CD14-positive monocyte (primary cell): ENCODE results near the gene TRAPPC12. TPM values are rescaled to one million over a fixed set of nuclear protein-coding genes. Genes with fewer than 3 reads are reported as not detected.

ENCODE experiments used
- DNase-seq, 3 donors: peaks; one replicate each; pipeline ENCODE4 v3.0.0-alpha.2; 2011 to 2022
- H2AFZ ChIP-seq: 2 replicates; pipeline ENCODE4 v1.6.0; 2012; ENCODE audit warnings: mild to moderate bottlenecking, low read depth, low read length, inconsistent platforms; ENCODE audit not compliant: insufficient read depth, poor library complexity, severe bottlenecking
- H3K27ac ChIP-seq, 2 donors: 1 replicate in 1 of 2; 2 replicates in 1 of 2; pipeline ENCODE4 v1.5.1; 2012 to 2013; ENCODE audit warnings: low read length in 2 of 2, control low read depth in 1 of 2, inconsistent platforms in 1 of 2, low read depth in 1 of 2, mild to moderate bottlenecking in 1 of 2
- H3K27me3 ChIP-seq, 2 donors: one replicate each; pipeline versions ENCODE4 v1.6.0 to v1.6.1; 2011 to 2013; ENCODE audit warnings: low read length in 2 of 2; ENCODE audit not compliant: control insufficient read depth in 2 of 2, insufficient read depth in 2 of 2
- H3K36me3 ChIP-seq, 2 donors: replicated peaks in 1 of 2; 1 replicate in 1 of 2; 2 replicates in 1 of 2; pipeline versions ENCODE4 v1.5.1 to v1.6.1; 2012 to 2013; ENCODE audit warnings: low read length in 2 of 2, control low read depth in 1 of 2, inconsistent platforms in 1 of 2, mild to moderate bottlenecking in 1 of 2; ENCODE audit not compliant: insufficient read depth in 2 of 2, control insufficient read depth in 1 of 2
- H3K4me1 ChIP-seq, 2 donors: 1 replicate in 1 of 2; 2 replicates in 1 of 2; pipeline versions ENCODE4 v1.5.1 to v1.6.1; 2012 to 2013; ENCODE audit warnings: low read length in 2 of 2, control low read depth in 1 of 2, inconsistent platforms in 1 of 2, mild to moderate bottlenecking in 1 of 2, moderate library complexity in 1 of 2; ENCODE audit not compliant: insufficient read depth in 2 of 2, control insufficient read depth in 1 of 2
- H3K4me2 ChIP-seq: replicated peaks from 2 replicates; pipeline ENCODE3; 2012; ENCODE audit warnings: low read length, moderate library complexity, mild to moderate bottlenecking; ENCODE audit not compliant: poor library complexity, severe bottlenecking; ENCODE audit errors: extremely low read depth
- H3K4me3 ChIP-seq, 3 experiments: fragments of 200-600 bp in 1 of 3; sonication (generic) in 1 of 3; replicated peaks in 1 of 3; 1 replicate in 2 of 3; 2 replicates in 1 of 3; pipeline ENCODE4 v1.5.1; 2011 to 2013; ENCODE audit warnings: low read length in 3 of 3, mild to moderate bottlenecking in 3 of 3, control low read depth in 2 of 3, low read depth in 2 of 3, inconsistent platforms in 1 of 3, moderate library complexity in 1 of 3
- H3K79me2 ChIP-seq: 2 replicates; pipeline ENCODE4 v1.6.0; 2012; ENCODE audit warnings: mild to moderate bottlenecking, control low read depth, inconsistent platforms, low read length, moderate library complexity; ENCODE audit not compliant: insufficient read depth
- H3K9ac ChIP-seq: 2 replicates; pipeline ENCODE4 v1.6.0; 2017; ENCODE audit warnings: low read length, mild to moderate bottlenecking; ENCODE audit not compliant: insufficient read depth, poor library complexity, severe bottlenecking
- H3K9me3 ChIP-seq, 2 donors: replicated peaks in 1 of 2; 1 replicate in 1 of 2; 2 replicates in 1 of 2; pipeline versions ENCODE4 v1.5.1 to v1.6.1; 2012 to 2013; ENCODE audit warnings: low read length in 2 of 2, control low read depth in 1 of 2; ENCODE audit not compliant: control insufficient read depth in 1 of 2, insufficient read depth in 1 of 2
- H4K20me1 ChIP-seq: 2 replicates; pipeline ENCODE4 v1.6.0; 2012; ENCODE audit warnings: mild to moderate bottlenecking, low read length, control low read depth, moderate library complexity; ENCODE audit not compliant: insufficient read depth
- H3K27ac Mint-ChIP-seq, 7 donors: one replicate each; pipeline ENCODE4 v1.8.0; 2020; ENCODE audit warnings: mild to moderate bottlenecking in 7 of 7, mixed read lengths in 7 of 7, moderate library complexity in 6 of 7, inconsistent platforms in 2 of 7
- H3K27me3 Mint-ChIP-seq, 3 donors: one replicate each; pipeline ENCODE4 v1.8.0; 2021 to 2022; ENCODE audit warnings: low read depth in 3 of 3, mild to moderate bottlenecking in 3 of 3, mixed read lengths in 3 of 3, moderate library complexity in 3 of 3, inconsistent platforms in 1 of 3
- H3K36me3 Mint-ChIP-seq, 2 donors: one replicate each; pipeline ENCODE4 v1.8.0; 2020; ENCODE audit warnings: mixed read lengths in 2 of 2, inconsistent platforms in 1 of 2, mild to moderate bottlenecking in 1 of 2
- H3K4me1 Mint-ChIP-seq: one replicate; pipeline ENCODE4 v1.8.0; 2020; ENCODE audit warnings: mild to moderate bottlenecking, mixed read lengths
- H3K4me3 Mint-ChIP-seq, 2 donors: one replicate each; pipeline ENCODE4 v1.8.0; 2020; ENCODE audit warnings: mild to moderate bottlenecking in 2 of 2, mixed read lengths in 2 of 2, moderate library complexity in 1 of 2
- H3K9me3 Mint-ChIP-seq, 7 donors: one replicate each; pipeline ENCODE4 v1.8.0; 2020 to 2022; ENCODE audit warnings: mixed read lengths in 7 of 7, mild to moderate bottlenecking in 6 of 7, moderate library complexity in 6 of 7, inconsistent platforms in 2 of 7
- WGBS: methylation state at CpG from one replicate; pipeline ENCODE4 v1.1.5; 2013; ENCODE audit warnings: missing lambda C conversion rate; ENCODE audit not compliant: insufficient coverage; 5-methylcytosine and 5-hydroxymethylcytosine counted together
- intact Hi-C, 2 donors: fragments of 100-400 bp; cut with micrococcal nuclease; formaldehyde crosslinking; loops; one replicate each; pipeline versions ENCODE4 v1.15.0 to v1.15.1; 2023
- polyA plus RNA-seq, 3 donors: library from polyadenylated mRNA; depleted of rRNA in 1 of 3; unstranded in 2 of 3; stranded (reverse) in 1 of 3; fragments of 300-500 nt in 2 of 3; fragments of >200 nt in 1 of 3; fragmentation: Illumina TruSeq in 2 of 3; gene quantifications; 1 replicate in 2 of 3; 2 replicates in 1 of 3; pipeline ENCODE4 v1.2.3, GENCODE V29; 2012 to 2021
- TF ChIP-seq, protein P1 (sequence below): fragments of 200-600 bp; IDR thresholded peaks from one replicate; pipeline ENCODE4 v1.8.0; 2022; ENCODE audit warnings: antibody characterized with exemption, mild to moderate bottlenecking

The TRAPPC12 gene
- polyA plus RNA-seq, 3 donors: 26.6 to 72.1 (median 44.7) TPM

DNA sequence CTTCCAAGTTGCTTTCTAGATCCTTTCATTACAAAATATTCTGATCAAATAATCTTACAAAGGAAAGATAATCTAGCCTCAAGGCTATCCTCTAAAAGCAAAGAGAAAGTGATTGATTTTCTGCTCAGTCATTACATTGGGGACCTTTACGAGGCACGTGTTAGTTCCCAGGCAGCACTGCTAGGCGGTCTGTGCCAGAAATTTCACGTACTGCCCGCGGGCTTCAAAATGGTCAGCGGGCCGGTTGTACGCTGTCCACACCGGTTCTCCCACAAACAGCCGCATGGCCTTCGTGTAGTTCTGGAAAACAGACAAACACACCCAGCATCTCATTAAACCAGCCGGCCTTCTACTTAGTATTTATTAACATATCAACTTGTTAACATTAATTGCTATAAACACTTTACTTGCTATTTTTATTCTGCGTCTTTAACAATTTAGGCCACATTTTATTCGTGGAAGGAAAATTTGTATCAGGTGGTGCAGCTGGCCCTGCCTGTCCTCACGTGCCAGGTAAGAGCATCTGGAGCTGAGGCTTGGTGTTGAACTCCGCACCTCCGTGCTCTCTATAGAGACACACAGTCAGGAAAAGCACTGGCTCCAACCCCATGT lies 119.4 kb downstream of the TRAPPC12 start:
- no peaks in the 10 kb centered on the region for H3K27me3 ChIP-seq
- DNase-seq: no peak
- H3K9ac ChIP-seq: no peak overlapping the region
- TF ChIP-seq, protein P1, sequence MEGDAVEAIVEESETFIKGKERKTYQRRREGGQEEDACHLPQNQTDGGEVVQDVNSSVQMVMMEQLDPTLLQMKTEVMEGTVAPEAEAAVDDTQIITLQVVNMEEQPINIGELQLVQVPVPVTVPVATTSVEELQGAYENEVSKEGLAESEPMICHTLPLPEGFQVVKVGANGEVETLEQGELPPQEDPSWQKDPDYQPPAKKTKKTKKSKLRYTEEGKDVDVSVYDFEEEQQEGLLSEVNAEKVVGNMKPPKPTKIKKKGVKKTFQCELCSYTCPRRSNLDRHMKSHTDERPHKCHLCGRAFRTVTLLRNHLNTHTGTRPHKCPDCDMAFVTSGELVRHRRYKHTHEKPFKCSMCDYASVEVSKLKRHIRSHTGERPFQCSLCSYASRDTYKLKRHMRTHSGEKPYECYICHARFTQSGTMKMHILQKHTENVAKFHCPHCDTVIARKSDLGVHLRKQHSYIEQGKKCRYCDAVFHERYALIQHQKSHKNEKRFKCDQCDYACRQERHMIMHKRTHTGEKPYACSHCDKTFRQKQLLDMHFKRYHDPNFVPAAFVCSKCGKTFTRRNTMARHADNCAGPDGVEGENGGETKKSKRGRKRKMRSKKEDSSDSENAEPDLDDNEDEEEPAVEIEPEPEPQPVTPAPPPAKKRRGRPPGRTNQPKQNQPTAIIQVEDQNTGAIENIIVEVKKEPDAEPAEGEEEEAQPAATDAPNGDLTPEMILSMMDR: no peak
- Mint-ChIP-seq H3K27me3 (peaks cover 0 to 2% (median 1%) of the 10 kb centered on the region in 3 donors), H3K4me3 (no peak overlapping the region), H3K4me1 (no peaks in the 10 kb centered on the region), H3K9me3 (peaks cover 0 to 2% (median 0%) of the 10 kb centered on the region in 7 donors), H3K27ac (peak overlapping the region in 2 of 7 donors; percentile 11 to 41), H3K36me3 (peaks cover 79 to 91% of the 10 kb centered on the region in 2 donors)
- H3K9me3 ChIP-seq: no peaks in the 10 kb centered on the region
- H3K79me2 ChIP-seq: peaks cover 3% of the 10 kb centered on the region
- H2AFZ ChIP-seq: no peak overlapping the region
- peaks cover 55 to 87% of the 10 kb centered on the region in 2 donors for H3K36me3 ChIP-seq
- peaks cover 4% of the 10 kb centered on the region for H4K20me1 ChIP-seq
- 97% methylated on average over 16 of the region's 18 CpGs for WGBS
- no peak overlapping the region for H3K27ac ChIP-seq
- no peaks in the 10 kb centered on the region for H3K4me1 ChIP-seq
- H3K4me3 ChIP-seq: no peak overlapping the region
- intact Hi-C loops: no loop called here
- H3K4me2 ChIP-seq: no peak overlapping the region

DNA sequence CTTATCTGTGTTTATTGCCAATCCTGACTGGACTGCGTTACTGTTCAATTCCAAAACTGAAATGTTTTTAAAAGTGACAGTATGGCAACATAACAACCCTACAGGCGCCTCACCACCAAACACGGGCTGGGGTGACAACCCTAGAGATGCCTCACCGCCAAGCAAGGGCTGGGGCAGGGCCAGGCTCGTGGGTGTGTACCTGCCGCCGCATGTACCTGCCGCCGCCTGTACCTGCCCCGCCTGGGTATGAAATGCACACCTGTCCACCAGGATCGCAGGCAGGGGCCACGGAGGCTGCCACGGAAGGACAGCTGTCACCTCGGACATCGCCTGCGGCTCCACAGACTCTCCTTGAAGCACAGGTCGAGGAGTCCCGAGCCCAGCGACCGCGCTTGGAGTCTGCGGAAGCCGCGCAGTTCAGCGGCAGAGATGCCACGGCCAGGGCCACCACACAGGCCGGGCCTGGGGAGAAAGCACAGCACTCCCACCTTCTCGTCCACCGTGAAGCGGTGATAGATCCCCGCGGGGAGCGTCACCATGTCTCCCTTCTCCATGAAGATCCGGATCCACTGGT lies 120.9 kb downstream of the TRAPPC12 start:
- no peak overlapping the region for H3K27ac ChIP-seq
- 97% methylated on average over 30 of the region's 34 CpGs for WGBS
- Mint-ChIP-seq H3K36me3 (peaks cover 86 to 98% of the 10 kb centered on the region in 2 donors), H3K27me3 (peaks cover 0 to 2% (median 1%) of the 10 kb centered on the region in 3 donors), H3K27ac (no peak overlapping the region), H3K4me3 (no peak overlapping the region), H3K9me3 (peaks cover 0 to 2% (median 0%) of the 10 kb centered on the region in 7 donors), H3K4me1 (no peaks in the 10 kb centered on the region)
- no peak for DNase-seq
- peaks cover 4% of the 10 kb centered on the region for H4K20me1 ChIP-seq
- H3K79me2 ChIP-seq: peaks cover 3% of the 10 kb centered on the region
- TF ChIP-seq, protein P1: no peak
- no peak overlapping the region for H3K9ac ChIP-seq
- intact Hi-C loops: no loop called here
- no peak overlapping the region for H2AFZ ChIP-seq
- no peaks in the 10 kb centered on the region for H3K9me3 ChIP-seq
- H3K36me3 ChIP-seq: peaks cover 69 to 96% of the 10 kb centered on the region in 2 donors
- H3K27me3 ChIP-seq: no peaks in the 10 kb centered on the region
- H3K4me2 ChIP-seq: no peak overlapping the region
- H3K4me3 ChIP-seq: no peak overlapping the region
- no peaks in the 10 kb centered on the region for H3K4me1 ChIP-seq
